ENCODE results near the gene PI4KA. TPM values are rescaled to one million over a fixed set of nuclear protein-coding genes. Genes with fewer than 3 reads are reported as not detected.

PI4KA gene
- total and polyA plus RNA-seq, 2 of the 13 experiments (the other 11 are each of a cell fraction or from before 2014, with no cell fraction given), result 27.4 to 56.4 TPM

GRCh38 chr22:20792966-20793728 lies 65.5 kb downstream of the PI4KA start:
- CTCF ChIA-PET (ENCODE audit: low intra/inter-chr PET ratio, low total read pairs), result no interaction called here
- no peak for FAIRE-seq
- no TSS peak for BruUV-seq (replicated peaks)

More at GRCh38 chr22:20792966-20793728, 65.5 kb downstream of the PI4KA start:
- intact Hi-C loops (cut with micrococcal nuclease; ENCODE audit: unreplicated experiment), result no loop called here
- no peaks in the 10 kb centered on the region for H3K79me2 ChIP-seq (ENCODE audit: insufficient read depth, low read length)
- no peak overlapping the region for H3K4me3 ChIP-seq (replicated peaks in 1 of 3; ENCODE audit: insufficient read depth in 1 of 3, low read depth in 2 of 3, low read length in 3 of 3)
- ATAC-seq (no peak), DNase-seq (ENCODE audit: low spot score) (no peak)
- H2AFZ ChIP-seq (ENCODE audit: low read length), result no peak overlapping the region
- 0 out of 2 replicates have a peak, but pooled peaks have one; percentile 0 for TF ChIP-seq ZNF687 (CRISPR knock-in tag; IDR thresholded peaks at IDR 0.05)
- no peak for TF ChIP-seq ZBTB20 (CRISPR knock-in tag; IDR thresholded peaks at IDR 0.05; ENCODE audit: borderline replicate concordance, low read depth)
- 96% methylated on average over 3 of the region's 3 CpGs for WGBS (ENCODE audit: low lambda C conversion rate)
- H3K9ac ChIP-seq (ENCODE audit: insufficient read depth, low read depth, low read length), result no peak overlapping the region
- H3K27me3 ChIP-seq (ENCODE audit: control insufficient read depth in 1 of 2, insufficient read depth in 2 of 2, low read length in 2 of 2), result no peaks in the 10 kb centered on the region
- H4K20me1 ChIP-seq (ENCODE audit: insufficient read depth, low read length), result no peaks in the 10 kb centered on the region
- no peak overlapping the region for H3K27ac ChIP-seq (ENCODE audit: extremely low read length, insufficient read depth, low read length)
- no peaks in the 10 kb centered on the region for H3K9me3 ChIP-seq (ENCODE audit: low read length)
- peaks cover 72% of the 10 kb centered on the region for H3K4me1 ChIP-seq (ENCODE audit: insufficient read depth, low read length)
- POLR2A ChIA-PET, result interaction anchor here (1.5 kb wide), 1 partner anchor 81 kb away, joined by 4 read pairs; no protein-coding TSS in a partner anchor
- H3K36me3 ChIP-seq (replicated peaks in 1 of 2; ENCODE audit: control insufficient read depth in 1 of 2, insufficient read depth in 2 of 2, low read length in 2 of 2), result peaks cover 17 to 48% of the 10 kb centered on the region in 2 experiments
- H3K4me2 ChIP-seq (ENCODE audit: low read depth, low read length), result no peak overlapping the region
- in situ Hi-C loops (cut with HindIII; ENCODE audit: extremely low pct_ligation_motif_present, low pct_unique_long_range_greater_than_20kb), result loop anchor here (10.0 kb wide), 1 partner anchor 62 kb away; the partner anchor contains the start of genes PI4KA and SNAP29

Measured in HepG2 (cell line).